Sciatic nerve (tissue), 2 donors: Measurements from ENCODE around the gene NGEF. TPM values are rescaled to one million over a fixed set of nuclear protein-coding genes. Genes with fewer than 3 reads are reported as not detected.

Experiments
- ATAC-seq: fragments of 200-7000 bp; cut with Tn5 transposase; one replicate; pipeline ENCODE4 v1.9.1; 2020; ENCODE audit warnings: mild to moderate bottlenecking, moderate library complexity
- DNase-seq: peaks from one replicate; pipeline ENCODE4 v3.0.0-alpha.2; 2020; ENCODE audit warnings: low spot score
- intact Hi-C: fragments of 100-400 bp; cut with DNase I; formaldehyde crosslinking; loops from one replicate; pipeline ENCODE4 v1.14.2; 2022
- total RNA-seq: library from RNA; stranded (reverse); fragmentation: NEBNext Ultra II Directional; extraction: Animal tissue kit (Norgen Biotek cat#: 25700); gene quantifications from one replicate; pipeline ENCODE4 v1.2.1, GENCODE V29; 2021
- donor health status: DM: no; HTN: no; CAD: no.
- donor health status: DM: no; HTN: no; CAD: no.

NGEF gene
- total RNA-seq, 1 donor from 2014 or later: 17.5 TPM

GRCh38 chr2:232980683-232981082 is 32.4 kb downstream of the NGEF start:
- no peak for ATAC-seq
- intact Hi-C loops: no loop called here
- no peak for DNase-seq

GRCh38 chr2:232979871-232980461 is 33.1 kb downstream of the NGEF start:
- no peak for ATAC-seq

GRCh38 chr2:232977438-232977971 is 35.6 kb downstream of the NGEF start:
- DNase-seq (no peak), ATAC-seq (no peak)
- intact Hi-C loops: no loop called here

More at GRCh38 chr2:232979871-232980461, 33.1 kb downstream of the NGEF start:
- intact Hi-C loops: no loop called here
- no peak for DNase-seq

- intact Hi-C loops: no loop called here
- DNase-seq (no peak), ATAC-seq (no peak)
These were observed 36.2 kb downstream of the NGEF start for GRCh38 chr2:232976666-232977437.

- DNase-seq (no peak), ATAC-seq (no peak)
- intact Hi-C loops: no loop called here
These were observed 36.9 kb downstream of the NGEF start for GRCh38 chr2:232976176-232976575.

- ATAC-seq (no peak), DNase-seq (no peak)
- intact Hi-C loops: loop anchor here (5.0 kb wide), 1 partner anchor 402 kb away; no protein-coding TSS in a partner anchor
These were observed 38.7 kb downstream of the NGEF start for GRCh38 chr2:232974396-232974795.

GRCh38 chr2:232973796-232974195 is 39.3 kb downstream of the NGEF start:
- no peak for ATAC-seq
- intact Hi-C loops: loop anchor here (5.0 kb wide), 1 partner anchor 401 kb away; no protein-coding TSS in a partner anchor
- no peak for DNase-seq

- intact Hi-C loops: loop anchor here (5.0 kb wide), 1 partner anchor 401 kb away; no protein-coding TSS in a partner anchor
- DNase-seq (no peak), ATAC-seq (no peak)
These were observed 39.9 kb downstream of the NGEF start for GRCh38 chr2:232973011-232973735.

GRCh38 chr2:232971744-232972143 is 41.3 kb downstream of the NGEF start:
- intact Hi-C loops: loop anchor here (5.0 kb wide), 1 partner anchor 399 kb away; no protein-coding TSS in a partner anchor
- DNase-seq: no peak
- no peak for ATAC-seq

GRCh38 chr2:232970051-232970450 is 43.0 kb downstream of the NGEF start:
- DNase-seq (no peak), ATAC-seq (no peak)
- intact Hi-C loops: loop anchor here (5.0 kb wide), 1 partner anchor 398 kb away; no protein-coding TSS in a partner anchor

- intact Hi-C loops: no loop called here
- DNase-seq (no peak), ATAC-seq (no peak)
These were observed 45.6 kb downstream of the NGEF start for GRCh38 chr2:232967474-232967873.

- DNase-seq: no peak
- intact Hi-C loops: no loop called here
- ATAC-seq: no peak
These were observed 46.9 kb downstream of the NGEF start for GRCh38 chr2:232966122-232966521.

- ATAC-seq (no peak), DNase-seq (no peak)
- intact Hi-C loops: no loop called here
These were observed 49.1 kb downstream of the NGEF start for GRCh38 chr2:232963913-232964312.

- intact Hi-C loops: no loop called here
- DNase-seq (no peak), ATAC-seq (no peak)
These were observed 52.2 kb downstream of the NGEF start for GRCh38 chr2:232960862-232961261.

GRCh38 chr2:232959139-232959538 is 53.9 kb downstream of the NGEF start:
- intact Hi-C loops: no loop called here
- ATAC-seq (no peak), DNase-seq (no peak)

- ATAC-seq (no peak), DNase-seq (no peak)
- intact Hi-C loops: no loop called here
These were observed 55.4 kb downstream of the NGEF start for GRCh38 chr2:232957657-232958090.

GRCh38 chr2:232955856-232956255 is 57.2 kb downstream of the NGEF start:
- ATAC-seq (no peak), DNase-seq (no peak)
- intact Hi-C loops: no loop called here

GRCh38 chr2:232954691-232955090 is 58.4 kb downstream of the NGEF start:
- ATAC-seq: no peak
- intact Hi-C loops: no loop called here
- no peak for DNase-seq

- ATAC-seq (no peak), DNase-seq (no peak)
- intact Hi-C loops: no loop called here
These were observed 61.2 kb downstream of the NGEF start for GRCh38 chr2:232951891-232952290.
